ENCODE data around the gene KCNMB2. TPM values are rescaled to one million over a fixed set of nuclear protein-coding genes. Genes with fewer than 3 reads are reported as not detected.

Gene KCNMB2
- total RNA-seq, 2 donors from 2014 or later: 0.68 TPM; not detected in 1

GRCh38 chr3:178849199-178849910, 313.1 kb downstream of the KCNMB2 start:
- H3K27ac ChIP-seq: no peak overlapping the region
- no peak for DNase-seq (ENCODE audit: low spot score)
- H3K4me3 ChIP-seq: no peak overlapping the region
- 30% methylated on average over 4 of the region's 4 CpGs for WGBS
- no peaks in the 10 kb centered on the region for H3K36me3 ChIP-seq
- no peaks in the 10 kb centered on the region for H3K27me3 ChIP-seq (replicated peaks; ENCODE audit: insufficient read depth)
- intact Hi-C loops (cut with DNase I): no loop called here
- TF ChIP-seq POLR2AphosphoS5 (IDR thresholded peaks at IDR 0.05): no peak
- no peak for TF ChIP-seq CTCF (IDR thresholded peaks at IDR 0.05)
- TF ChIP-seq POLR2A (IDR thresholded peaks at IDR 0.05): no peak
- H3K4me1 ChIP-seq (replicated peaks): no peaks in the 10 kb centered on the region
- H3K9me3 ChIP-seq: no peaks in the 10 kb centered on the region

GRCh38 chr3:178850450-178851190, 314.4 kb downstream of the KCNMB2 start:
- intact Hi-C loops (cut with DNase I): no loop called here
- no peak for DNase-seq (ENCODE audit: low spot score)
- 84% methylated on average over 8 of the region's 8 CpGs for WGBS

GRCh38 chr3:178851564-178851963, 315.3 kb downstream of the KCNMB2 start:
- 93% methylated on average over 1 of the region's 1 CpG for WGBS
- no peak overlapping the region for H3K4me3 ChIP-seq
- no peak for DNase-seq (ENCODE audit: low spot score)
- TF ChIP-seq CTCF (IDR thresholded peaks at IDR 0.05) (no peak), POLR2AphosphoS5 (IDR thresholded peaks at IDR 0.05) (no peak)
- H3K27ac ChIP-seq: no peak overlapping the region
- H3K4me1 ChIP-seq (replicated peaks): no peaks in the 10 kb centered on the region
- intact Hi-C loops (cut with DNase I): no loop called here
- no peaks in the 10 kb centered on the region for H3K36me3 ChIP-seq
- no peaks in the 10 kb centered on the region for H3K27me3 ChIP-seq (replicated peaks; ENCODE audit: insufficient read depth)
- no peaks in the 10 kb centered on the region for H3K9me3 ChIP-seq

More at GRCh38 chr3:178850450-178851190, 314.4 kb downstream of the KCNMB2 start:
- no peak for TF ChIP-seq POLR2A (IDR thresholded peaks at IDR 0.05)
- no peak for TF ChIP-seq CTCF (IDR thresholded peaks at IDR 0.05)
- TF ChIP-seq POLR2AphosphoS5 (IDR thresholded peaks at IDR 0.05): no peak
- H3K4me1 ChIP-seq (replicated peaks): no peaks in the 10 kb centered on the region
- no peak overlapping the region for H3K27ac ChIP-seq
- H3K36me3 ChIP-seq: no peaks in the 10 kb centered on the region
- H3K4me3 ChIP-seq: no peak overlapping the region
- no peaks in the 10 kb centered on the region for H3K9me3 ChIP-seq
- H3K27me3 ChIP-seq (replicated peaks; ENCODE audit: insufficient read depth): no peaks in the 10 kb centered on the region

DNA sequence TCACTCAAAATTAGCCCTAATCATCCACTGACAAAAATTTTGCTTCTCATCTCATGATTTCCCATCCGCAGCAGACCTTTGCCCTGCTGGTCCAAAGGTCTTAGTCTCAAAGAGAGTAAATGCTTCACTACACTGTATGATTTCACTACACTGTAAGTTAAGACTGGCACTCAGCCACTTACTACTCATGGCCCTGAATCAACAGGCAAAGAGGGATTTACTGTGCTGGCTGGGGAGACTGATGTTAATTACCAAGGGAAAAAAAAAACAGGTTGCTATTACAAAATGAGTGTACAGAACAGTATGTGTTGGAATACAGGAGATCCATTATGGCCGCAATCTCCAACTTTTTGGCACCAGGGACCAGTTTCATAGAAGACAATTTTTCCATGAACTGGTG, 320.6 kb downstream of the KCNMB2 start:
- WGBS: 94% methylated on average over 2 of the region's 2 CpGs
- H3K4me1 ChIP-seq (replicated peaks): no peaks in the 10 kb centered on the region
- intact Hi-C loops (cut with DNase I): no loop called here
- H3K36me3 ChIP-seq: no peaks in the 10 kb centered on the region
- no peak for DNase-seq (ENCODE audit: low spot score)
- no peak overlapping the region for H3K4me3 ChIP-seq
- no peak for TF ChIP-seq CTCF (IDR thresholded peaks at IDR 0.05)
- no peak for TF ChIP-seq POLR2A (IDR thresholded peaks at IDR 0.05)
- no peak for TF ChIP-seq POLR2AphosphoS5 (IDR thresholded peaks at IDR 0.05)
- no peaks in the 10 kb centered on the region for H3K27me3 ChIP-seq (replicated peaks; ENCODE audit: insufficient read depth)
- H3K9me3 ChIP-seq: no peaks in the 10 kb centered on the region
- H3K27ac ChIP-seq: no peak overlapping the region
